ENCODE results near the gene OTX2. TPM values are rescaled to one million over a fixed set of nuclear protein-coding genes. Genes with fewer than 3 reads are reported as not detected.

Gene OTX2
- 100 to 1,000 TPM; 321 to 348 TPM for total RNA-seq
- 103 TPM for polyA plus RNA-seq (2013, experiment 1 of 2)
- 110 TPM for polyA plus RNA-seq (2013, experiment 2 of 2)
- long read RNA-seq, experiment 1, transcript OTX2-205 (3 exons, 908 nt), result minor isoform, 6 of 125 reads
- long read RNA-seq, experiment 1, transcript OTX2-202 (3 exons, 1,082 nt), result major isoform, 31 of 125 reads
- long read RNA-seq, experiment 1, transcript OTX2-204 (2 exons, 835 nt), result minor isoform, 11 of 125 reads
- long read RNA-seq, experiment 1, partial matches to known transcripts, result 5 of 125 reads
- long read RNA-seq, experiment 1, other reads (novel, unspliced or antisense), result 64 of 125 reads
- long read RNA-seq, experiment 2, transcript OTX2-204 (2 exons, 835 nt), result minor isoform, 92 of 884 reads
- long read RNA-seq, experiment 2, transcript OTX2-202 (3 exons, 1,082 nt), result major isoform, 595 of 884 reads
- long read RNA-seq, experiment 2, transcript OTX2-201 (5 exons, 3,001 nt), result minor isoform, 7 of 884 reads
- long read RNA-seq, experiment 2, transcript OTX2-205 (3 exons, 908 nt), result minor isoform, 109 of 884 reads
- long read RNA-seq, experiment 2, partial matches to known transcripts, result 16 of 884 reads
- long read RNA-seq, experiment 2, other reads (novel, unspliced or antisense), result 60 of 884 reads
- long read RNA-seq, experiment 3, transcript OTX2-202 (3 exons, 1,082 nt), result major isoform, 1,150 of 1,968 reads
- long read RNA-seq, experiment 3, transcript OTX2-205 (3 exons, 908 nt), result minor isoform, 216 of 1,968 reads
- long read RNA-seq, experiment 3, transcript OTX2-204 (2 exons, 835 nt), result minor isoform, 185 of 1,968 reads
- long read RNA-seq, experiment 3, transcript OTX2-201 (5 exons, 3,001 nt), result minor isoform, 44 of 1,968 reads
- long read RNA-seq, experiment 3, partial matches to known transcripts, result 32 of 1,968 reads
- long read RNA-seq, experiment 3, other reads (novel, unspliced or antisense), result 339 of 1,968 reads
- long read RNA-seq, experiment 4, transcript OTX2-205 (3 exons, 908 nt), result minor isoform, 49 of 642 reads
- long read RNA-seq, experiment 4, transcript OTX2-204 (2 exons, 835 nt), result minor isoform, 52 of 642 reads
- long read RNA-seq, experiment 4, transcript OTX2-201 (5 exons, 3,001 nt), result minor isoform, 26 of 642 reads
- long read RNA-seq, experiment 4, transcript OTX2-202 (3 exons, 1,082 nt), result major isoform, 325 of 642 reads
- long read RNA-seq, experiment 4, partial matches to known transcripts, result 147 of 642 reads
- long read RNA-seq, experiment 4, other reads (novel, unspliced or antisense), result 36 of 642 reads

GRCh38 chr14:56810147-56810719 is at the start of gene OTX2:
Gene OTX2 (minus strand): TSS chr14:56810479. CDS start chr14:56805456, 5,023 bp downstream.
- peaks cover 48% of the 10 kb centered on the region for H3K27me3 Mint-ChIP-seq (ENCODE audit: insufficient read depth)
- H3K27ac ChIP-seq (ENCODE audit: low read depth, low read length), result no peak within 1 kb of the TSS
- H3K4me1 ChIP-seq (ENCODE audit: control insufficient read depth, insufficient read depth, low read length), result no peaks in the 10 kb centered on the region
- H3K36me3 ChIP-seq (ENCODE audit: control insufficient read depth, insufficient read depth, low read length), result peaks cover 30% of the 10 kb centered on the region
- peak; percentile 74 for DNase-seq
- WGBS, 2 experiments (ENCODE audit: insufficient coverage in 1 of 2, insufficient read length in 1 of 2), result 1 to 2% methylated on average over 7 to 14 of the region's 15 CpGs
- TF ChIP-seq CTCF (conservative IDR thresholded peaks at IDR 0.05), result no peak
- H3K4me3 Mint-ChIP-seq, result peak within 1 kb of the TSS; percentile 86
- H3K27ac Mint-ChIP-seq, result peak within 1 kb of the TSS; percentile 92
- H3K9me3 ChIP-seq (ENCODE audit: control insufficient read depth, low read length), result no peaks in the 10 kb centered on the region
- H3K4me3 ChIP-seq (ENCODE audit: low read length), result peak within 1 kb of the TSS; percentile 98
- H3K9ac ChIP-seq (ENCODE audit: extremely low read depth, low read length, poor library complexity, severe bottlenecking), result peak within 1 kb of the TSS; percentile 98
- peaks cover 29% of the 10 kb centered on the region for H3K36me3 Mint-ChIP-seq (ENCODE audit: low read depth)
- no peaks in the 10 kb centered on the region for H3K9me3 Mint-ChIP-seq
- peaks cover 50% of the 10 kb centered on the region for H3K27me3 ChIP-seq (ENCODE audit: control insufficient read depth, insufficient read depth, low read length, poor library complexity, severe bottlenecking)
- H3K4me1 Mint-ChIP-seq, result peaks cover 38% of the 10 kb centered on the region

- Mint-ChIP-seq H3K4me1 (peaks cover 68% of the 10 kb centered on the region), H3K27ac (peak overlapping the region; percentile 64)
These were observed 48.1 kb upstream of the OTX2 start for GRCh38 chr14:56858422-56858821.

More at GRCh38 chr14:56858422-56858821, 48.1 kb upstream of the OTX2 start:
- Histone ChIP-seq H3K4me1 (ENCODE audit: control insufficient read depth, insufficient read depth, low read length) (peaks cover 30% of the 10 kb centered on the region), H3K4me3 (ENCODE audit: low read length) (no peak overlapping the region), H3K27me3 (ENCODE audit: control insufficient read depth, insufficient read depth, low read length, poor library complexity, severe bottlenecking) (no peaks in the 10 kb centered on the region), H3K9me3 (ENCODE audit: control insufficient read depth, low read length) (no peaks in the 10 kb centered on the region), H3K9ac (ENCODE audit: extremely low read depth, low read length, poor library complexity, severe bottlenecking) (no peak overlapping the region), H3K36me3 (ENCODE audit: control insufficient read depth, insufficient read depth, low read length) (no peaks in the 10 kb centered on the region), H3K27ac (ENCODE audit: low read depth, low read length) (no peak overlapping the region)
- peak overlapping the region; percentile 3 for H3K4me3 Mint-ChIP-seq
- TF ChIP-seq CTCF (conservative IDR thresholded peaks at IDR 0.05), result no peak
- peaks cover 3% of the 10 kb centered on the region for H3K27me3 Mint-ChIP-seq (ENCODE audit: insufficient read depth)
- WGBS, 2 experiments (ENCODE audit: insufficient coverage in 1 of 2, insufficient read length in 1 of 2), result 25 to 33% methylated on average over 4 to 8 of the region's 8 CpGs
- no peaks in the 10 kb centered on the region for H3K9me3 Mint-ChIP-seq
- no peaks in the 10 kb centered on the region for H3K36me3 Mint-ChIP-seq (ENCODE audit: low read depth)
- DNase-seq, result peak; percentile 71
